Measurements from ENCODE around the gene LHPP.

- TF ChIP-seq EZH2 (IDR thresholded peaks at IDR 0.05) (no peak), POLR2AphosphoS5 (IDR thresholded peaks at IDR 0.05; ENCODE audit: borderline replicate concordance, low read depth, low read length) (no peak)
Measured at GRCh38 chr10:124566981-124567835, 105.6 kb downstream of the LHPP start.

All from SK-N-MC (cell line).